GM12874 (cell line): ENCODE results near the gene NAXD.

Experiments used
- CTCF ChIP-seq: IDR thresholded peaks from 2 replicates; pipeline ENCODE4 v1.5.1; 2011; ENCODE audit warnings: low read depth, mild to moderate bottlenecking, control low read depth, low read length, moderate library complexity; ENCODE audit not compliant: insufficient read depth

The NAXD gene

DNA sequence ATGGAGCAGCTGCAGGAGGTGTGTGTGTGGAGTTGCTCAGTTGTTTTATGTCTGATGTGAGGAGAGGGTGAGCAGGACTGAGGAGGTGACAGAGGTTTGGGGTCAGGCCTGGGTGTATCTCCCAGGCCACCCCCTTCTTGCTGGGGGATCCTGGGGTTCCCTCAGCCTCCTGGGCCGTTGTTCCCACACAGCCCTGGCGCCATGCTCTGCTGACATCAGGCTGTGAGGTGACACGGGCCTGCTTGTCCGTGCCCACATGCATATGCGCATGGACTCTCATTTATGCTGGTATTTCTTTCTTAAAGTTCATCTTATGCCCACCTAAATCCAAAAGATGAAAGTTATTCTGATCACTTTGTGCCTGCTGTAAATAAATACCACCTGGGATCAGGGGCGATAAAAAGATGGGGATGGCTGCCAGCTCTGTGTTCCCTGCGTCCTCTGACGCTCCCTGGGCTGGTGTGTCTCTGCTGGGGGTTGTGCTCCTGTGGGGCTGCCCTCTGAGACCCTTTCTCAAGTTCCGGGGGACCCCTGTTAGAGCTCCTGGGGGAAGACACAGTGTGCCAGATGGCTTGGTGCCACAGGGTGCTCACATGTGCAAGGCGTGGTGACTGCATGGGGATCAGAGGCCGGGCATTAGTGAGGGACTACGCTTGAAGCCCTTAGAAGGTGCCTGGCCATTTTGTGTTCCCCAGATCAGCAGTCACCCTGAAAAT is 12.6 kb downstream of the NAXD start:
- no peak for TF ChIP-seq CTCF

- TF ChIP-seq CTCF, result no peak
These were observed 13.1 kb downstream of the NAXD start for GRCh38 chr13:110628477-110628793.

DNA sequence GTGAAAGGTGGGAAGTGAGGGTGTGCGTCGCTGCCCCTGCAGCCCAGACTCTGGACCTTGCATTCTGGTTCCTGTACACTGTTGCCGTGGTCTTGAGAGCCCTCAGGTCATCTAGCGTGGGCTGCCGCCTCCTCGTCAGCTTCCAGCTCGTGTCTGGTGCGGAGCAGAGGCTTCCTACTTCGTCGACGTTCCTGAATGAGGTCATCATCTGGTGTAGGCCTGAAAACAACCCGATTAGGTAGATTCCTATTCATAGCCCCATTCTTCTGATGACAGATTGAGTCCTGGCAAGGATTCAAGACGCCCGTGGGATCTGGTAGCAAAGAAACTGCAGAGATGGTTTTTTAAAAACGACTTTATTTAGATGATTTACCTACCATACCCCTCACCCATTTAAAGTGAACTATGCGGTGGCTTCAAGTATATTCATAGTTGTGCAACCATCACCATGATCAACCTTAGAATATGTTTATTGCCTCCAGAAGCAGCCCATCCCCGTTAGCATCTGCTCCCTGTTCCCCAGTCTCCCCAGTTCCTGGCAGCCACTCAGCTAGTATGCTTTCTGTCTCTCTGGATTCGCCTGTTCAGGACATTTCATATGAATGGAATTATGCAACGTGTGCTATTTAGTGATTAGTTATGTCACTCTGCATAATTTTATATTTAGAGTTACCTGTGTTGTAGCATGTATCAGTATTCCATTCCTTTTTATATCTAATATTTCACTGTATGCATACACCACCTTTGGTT is 13.8 kb downstream of the NAXD start:
- TF ChIP-seq CTCF, result no peak

GRCh38 chr13:110629735-110630134 is 14.4 kb downstream of the NAXD start:
- no peak for TF ChIP-seq CTCF

- no peak for TF ChIP-seq CTCF
These were observed 15.3 kb downstream of the NAXD start for GRCh38 chr13:110630566-110631119.

DNA sequence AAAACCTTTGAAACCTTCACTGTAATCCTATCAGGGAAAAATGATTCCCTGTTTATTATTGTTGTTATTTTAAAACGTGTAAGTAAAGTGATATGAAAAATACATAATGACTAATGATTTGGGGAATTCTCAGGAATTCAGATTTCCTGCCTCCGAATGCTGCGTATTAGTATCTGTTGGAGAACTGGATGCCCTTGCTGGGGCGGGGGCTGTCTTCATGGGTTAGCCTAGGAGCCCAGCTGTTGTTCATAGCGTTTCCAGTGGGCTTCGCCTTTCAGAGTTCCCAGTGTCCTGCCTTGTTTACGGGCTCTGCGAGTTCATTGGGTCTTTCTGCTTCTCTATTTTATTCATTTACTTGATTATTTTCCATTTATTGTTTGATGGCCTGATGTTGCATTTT is 18.4 kb downstream of the NAXD start:
- no peak for TF ChIP-seq CTCF

- TF ChIP-seq CTCF, result no peak
These were observed 19.2 kb downstream of the NAXD start for GRCh38 chr13:110634558-110634957.
